ENCODE measurements around the gene PPP2R2B.

Gene PPP2R2B

DNA sequence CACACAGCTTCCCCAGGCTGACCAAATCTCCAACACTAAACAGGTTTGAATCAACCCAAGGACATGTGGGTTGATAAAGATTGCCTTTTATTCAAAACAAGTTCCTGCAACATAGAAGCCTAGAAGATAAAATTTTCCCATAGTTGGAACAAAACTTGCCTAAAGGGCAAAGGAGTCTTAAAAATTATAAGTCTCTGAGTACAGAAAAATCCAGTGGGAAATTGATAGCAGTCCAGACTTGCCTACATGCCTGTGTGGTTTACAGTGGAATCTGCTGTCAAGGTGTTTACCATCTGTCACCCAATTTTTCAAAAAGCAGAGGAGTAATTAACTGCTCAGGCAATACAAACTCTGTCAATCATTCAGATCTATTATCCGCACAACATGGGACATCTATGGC lies 168.2 kb downstream of the PPP2R2B start:
- H3K4me3 ChIP-seq (ENCODE audit: low read length in 2 of 2): no peak overlapping the region
- no peaks in the 10 kb centered on the region for H3K27me3 ChIP-seq (ENCODE audit: control insufficient read depth in 2 of 2, insufficient read depth in 2 of 2, low read length in 2 of 2)
- H3K9me3 ChIP-seq (ENCODE audit: control insufficient read depth in 2 of 2, low read length in 2 of 2): no peaks in the 10 kb centered on the region
- no peaks in the 10 kb centered on the region for H3K4me1 ChIP-seq (ENCODE audit: control insufficient read depth in 2 of 2, insufficient read depth in 2 of 2, low read length in 2 of 2)
- no peaks in the 10 kb centered on the region for H3K36me3 ChIP-seq (ENCODE audit: control insufficient read depth in 2 of 2, insufficient read depth in 2 of 2, low read length in 2 of 2)
- H3K9ac ChIP-seq (ENCODE audit: low read depth in 1 of 2, low read length in 2 of 2): no peak overlapping the region
- no peak overlapping the region for H3K27ac ChIP-seq (ENCODE audit: low read depth in 2 of 2, low read length in 2 of 2)

DNA sequence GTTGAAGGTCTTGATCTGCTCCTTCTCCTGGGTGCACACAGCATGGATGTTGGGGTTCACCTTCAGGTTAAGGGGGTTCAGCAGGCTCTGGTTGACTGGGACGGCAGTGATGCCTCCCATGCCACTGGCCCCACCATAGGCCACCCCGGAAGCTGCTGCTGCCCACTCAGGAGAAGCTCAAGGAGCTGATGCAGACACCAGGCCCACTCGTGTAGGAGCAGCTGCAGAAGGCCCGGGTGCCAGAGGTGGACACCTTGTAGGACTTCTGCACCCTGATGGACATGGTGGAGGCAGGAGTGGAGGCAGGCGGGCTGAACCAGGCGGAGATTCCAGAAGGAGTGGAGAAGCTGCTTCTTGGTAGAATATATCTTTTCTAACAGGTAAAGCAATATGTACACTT lies 171.2 kb downstream of the PPP2R2B start:
- Histone ChIP-seq H3K27ac (ENCODE audit: low read depth in 2 of 2, low read length in 2 of 2) (no peak overlapping the region), H3K4me3 (ENCODE audit: low read length in 2 of 2) (no peak overlapping the region)

DNA sequence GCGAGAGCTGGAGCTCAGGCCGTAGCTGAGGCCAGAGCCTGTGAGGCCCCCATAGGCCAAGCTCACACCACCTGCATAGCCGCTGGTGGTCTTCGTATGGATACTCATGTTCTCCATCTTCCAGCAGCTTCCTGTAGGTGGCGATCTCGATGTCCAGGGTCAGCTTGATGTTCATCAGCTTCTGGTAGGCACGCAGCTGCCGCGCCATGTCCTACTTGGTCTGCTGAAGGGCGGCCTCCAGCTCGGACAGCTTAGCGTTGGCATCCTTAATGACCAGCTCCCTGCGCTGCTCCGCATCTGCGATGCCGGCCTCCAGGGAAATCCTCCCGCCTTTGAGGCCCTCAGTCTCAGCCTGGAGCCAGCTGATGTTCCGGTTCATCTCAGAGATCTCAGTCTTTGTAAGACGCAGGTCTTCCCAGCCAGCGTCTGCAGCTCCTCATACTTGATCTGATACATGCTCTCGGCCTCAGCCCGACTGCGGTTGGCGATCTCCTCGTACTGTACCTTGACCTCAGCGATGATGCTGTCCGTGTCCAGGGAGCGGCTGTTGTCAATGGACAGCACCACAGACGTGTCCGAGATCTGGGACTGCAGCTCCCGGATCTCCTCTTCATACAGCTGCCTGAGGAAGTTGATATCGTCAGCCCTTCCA lies 172.1 kb downstream of the PPP2R2B start:
- H3K9ac ChIP-seq (ENCODE audit: low read depth in 1 of 2, low read length in 2 of 2): no peak overlapping the region
- no peak overlapping the region for H3K27ac ChIP-seq (ENCODE audit: low read depth in 2 of 2, low read length in 2 of 2)
- H3K27me3 ChIP-seq (ENCODE audit: control insufficient read depth in 2 of 2, insufficient read depth in 2 of 2, low read length in 2 of 2): no peaks in the 10 kb centered on the region
- H3K4me1 ChIP-seq (ENCODE audit: control insufficient read depth in 2 of 2, insufficient read depth in 2 of 2, low read length in 2 of 2): no peaks in the 10 kb centered on the region
- H3K9me3 ChIP-seq (ENCODE audit: control insufficient read depth in 2 of 2, low read length in 2 of 2): no peaks in the 10 kb centered on the region
- no peak overlapping the region for H3K4me3 ChIP-seq (ENCODE audit: low read length in 2 of 2)
- H3K36me3 ChIP-seq (ENCODE audit: control insufficient read depth in 2 of 2, insufficient read depth in 2 of 2, low read length in 2 of 2): no peaks in the 10 kb centered on the region

More for the DNA sequence above, 171.2 kb downstream of the PPP2R2B start:
- no peaks in the 10 kb centered on the region for H3K9me3 ChIP-seq (ENCODE audit: control insufficient read depth in 2 of 2, low read length in 2 of 2)
- H3K4me1 ChIP-seq (ENCODE audit: control insufficient read depth in 2 of 2, insufficient read depth in 2 of 2, low read length in 2 of 2): no peaks in the 10 kb centered on the region
- H3K36me3 ChIP-seq (ENCODE audit: control insufficient read depth in 2 of 2, insufficient read depth in 2 of 2, low read length in 2 of 2): no peaks in the 10 kb centered on the region
- H3K9ac ChIP-seq (ENCODE audit: low read depth in 1 of 2, low read length in 2 of 2): no peak overlapping the region
- H3K27me3 ChIP-seq (ENCODE audit: control insufficient read depth in 2 of 2, insufficient read depth in 2 of 2, low read length in 2 of 2): no peaks in the 10 kb centered on the region

DNA sequence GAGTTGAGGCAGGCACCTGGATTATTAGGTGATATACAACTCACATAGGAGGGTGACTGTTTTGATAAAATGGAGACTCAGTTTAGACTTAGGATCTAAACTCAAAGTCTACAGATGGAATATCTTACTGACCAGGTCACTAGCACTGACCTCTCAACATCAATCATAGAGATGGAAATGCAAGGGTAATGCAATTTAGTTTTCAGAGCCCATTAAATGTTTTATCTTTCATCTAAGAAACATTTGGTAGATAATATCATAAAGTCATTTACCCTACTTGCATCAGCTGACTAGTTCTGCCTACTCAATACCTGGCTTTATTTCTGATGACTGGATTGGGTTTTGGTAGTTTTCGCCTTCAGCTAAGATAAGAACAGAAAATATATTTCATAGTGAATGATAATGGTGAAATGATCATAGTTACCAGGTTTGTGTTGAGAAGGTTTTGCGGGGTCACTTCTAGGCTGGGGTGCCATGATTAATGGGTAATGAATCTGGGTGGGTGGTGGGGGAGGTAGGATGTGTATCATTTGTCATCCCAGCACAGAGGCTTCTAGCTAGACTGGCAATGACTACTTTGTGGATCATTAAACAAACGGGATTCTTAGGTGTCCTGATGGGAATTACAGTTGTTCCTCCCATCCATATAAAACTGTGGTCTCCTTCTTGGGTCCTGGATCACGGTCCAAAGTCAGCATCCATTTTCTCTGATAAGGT lies 173.4 kb downstream of the PPP2R2B start:
- Histone ChIP-seq H3K27ac (ENCODE audit: low read depth in 2 of 2, low read length in 2 of 2) (no peak overlapping the region), H3K9me3 (ENCODE audit: control insufficient read depth in 2 of 2, low read length in 2 of 2) (no peaks in the 10 kb centered on the region), H3K4me1 (ENCODE audit: control insufficient read depth in 2 of 2, insufficient read depth in 2 of 2, low read length in 2 of 2) (no peaks in the 10 kb centered on the region), H3K4me3 (ENCODE audit: low read length in 2 of 2) (no peak overlapping the region), H3K27me3 (ENCODE audit: control insufficient read depth in 2 of 2, insufficient read depth in 2 of 2, low read length in 2 of 2) (no peaks in the 10 kb centered on the region), H3K36me3 (ENCODE audit: control insufficient read depth in 2 of 2, insufficient read depth in 2 of 2, low read length in 2 of 2) (no peaks in the 10 kb centered on the region), H3K9ac (ENCODE audit: low read depth in 1 of 2, low read length in 2 of 2) (no peak overlapping the region)

DNA sequence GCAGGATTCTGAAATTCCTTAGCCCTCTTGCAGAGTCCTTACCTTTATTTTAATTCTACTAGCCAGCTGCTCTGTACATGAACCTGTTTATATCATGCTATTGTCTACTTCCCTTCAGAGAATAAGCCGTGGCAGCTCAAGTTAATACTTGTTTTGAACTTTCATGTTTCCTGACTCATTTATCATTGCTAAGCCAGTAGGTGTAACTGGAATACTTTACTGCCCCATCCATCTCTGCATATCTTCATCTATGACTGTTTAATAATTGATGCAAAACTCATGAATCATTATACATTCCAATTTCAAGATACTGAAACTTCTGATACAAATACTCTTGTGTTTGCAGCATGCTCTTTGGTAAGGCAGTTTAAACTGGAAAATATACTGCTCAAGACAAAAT lies 174.7 kb downstream of the PPP2R2B start:
- H3K36me3 ChIP-seq (ENCODE audit: control insufficient read depth in 2 of 2, insufficient read depth in 2 of 2, low read length in 2 of 2): no peaks in the 10 kb centered on the region
- H3K27ac ChIP-seq (ENCODE audit: low read depth in 2 of 2, low read length in 2 of 2): no peak overlapping the region

DNA sequence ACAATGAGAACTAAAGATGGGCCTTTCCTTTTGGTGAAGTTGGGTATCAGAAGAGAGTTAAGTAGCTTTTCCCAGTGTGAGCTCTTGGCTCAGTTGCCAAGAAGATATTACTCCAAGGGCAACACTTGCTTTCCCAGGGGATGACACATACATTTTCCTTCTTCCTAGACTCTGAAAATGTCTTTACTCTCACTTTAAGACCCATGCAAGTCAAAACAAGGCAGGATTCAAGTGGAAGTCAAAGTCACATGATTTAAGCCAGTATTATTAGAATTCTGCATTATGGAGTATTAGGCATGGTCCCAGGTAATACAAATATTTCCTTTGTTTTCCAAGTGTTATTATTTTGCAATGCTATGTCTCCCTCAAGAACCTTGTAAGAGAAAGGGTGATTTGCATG lies 175.1 kb downstream of the PPP2R2B start:
- Histone ChIP-seq H3K9me3 (ENCODE audit: control insufficient read depth in 2 of 2, low read length in 2 of 2) (no peaks in the 10 kb centered on the region), H3K36me3 (ENCODE audit: control insufficient read depth in 2 of 2, insufficient read depth in 2 of 2, low read length in 2 of 2) (no peaks in the 10 kb centered on the region), H3K4me1 (ENCODE audit: control insufficient read depth in 2 of 2, insufficient read depth in 2 of 2, low read length in 2 of 2) (no peaks in the 10 kb centered on the region), H3K27ac (ENCODE audit: low read depth in 2 of 2, low read length in 2 of 2) (no peak overlapping the region), H3K4me3 (ENCODE audit: low read length in 2 of 2) (no peak overlapping the region), H3K9ac (ENCODE audit: low read depth in 1 of 2, low read length in 2 of 2) (no peak overlapping the region), H3K27me3 (ENCODE audit: control insufficient read depth in 2 of 2, insufficient read depth in 2 of 2, low read length in 2 of 2) (no peaks in the 10 kb centered on the region)

More for the DNA sequence above, 174.7 kb downstream of the PPP2R2B start:
- Histone ChIP-seq H3K27me3 (ENCODE audit: control insufficient read depth in 2 of 2, insufficient read depth in 2 of 2, low read length in 2 of 2) (no peaks in the 10 kb centered on the region), H3K4me3 (ENCODE audit: low read length in 2 of 2) (no peak overlapping the region), H3K4me1 (ENCODE audit: control insufficient read depth in 2 of 2, insufficient read depth in 2 of 2, low read length in 2 of 2) (no peaks in the 10 kb centered on the region), H3K9me3 (ENCODE audit: control insufficient read depth in 2 of 2, low read length in 2 of 2) (no peaks in the 10 kb centered on the region), H3K9ac (ENCODE audit: low read depth in 1 of 2, low read length in 2 of 2) (no peak overlapping the region)

DNA sequence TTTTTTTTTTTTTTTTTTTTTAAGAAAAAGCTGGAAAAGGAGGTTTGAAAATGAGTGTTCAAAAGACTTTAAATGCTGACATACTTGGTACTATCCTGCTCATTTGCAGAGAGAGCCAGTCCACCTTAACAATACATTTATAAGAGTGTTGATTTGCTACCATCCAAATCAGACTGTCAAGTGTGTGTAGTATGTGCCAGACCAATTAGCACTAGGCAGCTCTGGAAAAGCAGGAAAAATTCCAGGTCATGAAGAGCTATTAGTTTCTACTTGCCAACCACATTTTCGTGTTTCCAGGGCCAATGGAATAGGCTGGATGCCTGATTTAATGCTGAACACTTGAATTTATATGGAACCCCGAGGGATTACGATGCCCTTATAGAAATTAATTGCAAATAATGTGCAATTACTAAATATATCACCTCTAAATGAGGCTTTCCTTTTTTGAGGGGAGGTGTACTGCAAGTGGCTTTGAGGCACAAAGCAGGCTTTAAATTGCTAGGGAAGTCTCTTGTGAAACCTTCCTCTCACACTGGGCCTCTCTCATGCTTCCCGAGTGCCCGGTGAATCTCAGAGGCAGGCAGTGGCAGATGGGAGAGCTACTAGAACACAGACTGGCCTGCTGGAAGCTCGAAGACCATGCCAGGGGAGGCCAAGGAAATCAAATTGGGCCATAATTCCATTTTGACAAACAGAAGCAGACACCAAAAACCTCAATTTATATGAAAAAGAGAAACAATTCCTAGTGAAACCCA lies 178.7 kb downstream of the PPP2R2B start:
- Histone ChIP-seq H3K27ac (ENCODE audit: low read depth in 2 of 2, low read length in 2 of 2) (no peak overlapping the region), H3K27me3 (ENCODE audit: control insufficient read depth in 2 of 2, insufficient read depth in 2 of 2, low read length in 2 of 2) (no peaks in the 10 kb centered on the region), H3K9me3 (ENCODE audit: control insufficient read depth in 2 of 2, low read length in 2 of 2) (no peaks in the 10 kb centered on the region), H3K9ac (ENCODE audit: low read depth in 1 of 2, low read length in 2 of 2) (no peak overlapping the region), H3K4me1 (ENCODE audit: control insufficient read depth in 2 of 2, insufficient read depth in 2 of 2, low read length in 2 of 2) (no peaks in the 10 kb centered on the region), H3K4me3 (ENCODE audit: low read length in 2 of 2) (no peak overlapping the region), H3K36me3 (ENCODE audit: control insufficient read depth in 2 of 2, insufficient read depth in 2 of 2, low read length in 2 of 2) (no peaks in the 10 kb centered on the region)

DNA sequence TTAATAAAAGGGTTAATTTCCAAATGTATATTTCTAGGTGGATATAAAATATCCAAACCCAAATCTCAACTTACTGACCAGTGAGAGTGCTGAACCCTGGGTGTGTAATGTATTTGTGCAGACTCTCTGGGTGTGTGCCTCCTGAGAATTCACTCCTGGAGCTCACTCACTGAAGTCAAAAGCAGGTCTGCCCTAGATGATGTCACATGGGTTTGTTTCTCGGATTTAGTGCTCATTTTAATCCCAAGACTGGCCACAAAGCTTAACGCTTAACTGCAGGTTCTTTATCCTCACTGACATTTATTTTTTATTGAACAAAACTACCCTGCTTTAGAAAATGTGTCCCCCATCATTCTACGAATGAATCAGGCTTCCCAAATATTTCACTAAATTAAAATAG lies 179.4 kb downstream of the PPP2R2B start:
- H3K27ac ChIP-seq (ENCODE audit: low read depth in 2 of 2, low read length in 2 of 2): no peak overlapping the region
- no peak overlapping the region for H3K9ac ChIP-seq (ENCODE audit: low read depth in 1 of 2, low read length in 2 of 2)
- H3K4me3 ChIP-seq (ENCODE audit: low read length in 2 of 2): no peak overlapping the region
- no peaks in the 10 kb centered on the region for H3K36me3 ChIP-seq (ENCODE audit: control insufficient read depth in 2 of 2, insufficient read depth in 2 of 2, low read length in 2 of 2)
- no peaks in the 10 kb centered on the region for H3K27me3 ChIP-seq (ENCODE audit: control insufficient read depth in 2 of 2, insufficient read depth in 2 of 2, low read length in 2 of 2)
- no peaks in the 10 kb centered on the region for H3K9me3 ChIP-seq (ENCODE audit: control insufficient read depth in 2 of 2, low read length in 2 of 2)
- H3K4me1 ChIP-seq (ENCODE audit: control insufficient read depth in 2 of 2, insufficient read depth in 2 of 2, low read length in 2 of 2): no peaks in the 10 kb centered on the region

DNA sequence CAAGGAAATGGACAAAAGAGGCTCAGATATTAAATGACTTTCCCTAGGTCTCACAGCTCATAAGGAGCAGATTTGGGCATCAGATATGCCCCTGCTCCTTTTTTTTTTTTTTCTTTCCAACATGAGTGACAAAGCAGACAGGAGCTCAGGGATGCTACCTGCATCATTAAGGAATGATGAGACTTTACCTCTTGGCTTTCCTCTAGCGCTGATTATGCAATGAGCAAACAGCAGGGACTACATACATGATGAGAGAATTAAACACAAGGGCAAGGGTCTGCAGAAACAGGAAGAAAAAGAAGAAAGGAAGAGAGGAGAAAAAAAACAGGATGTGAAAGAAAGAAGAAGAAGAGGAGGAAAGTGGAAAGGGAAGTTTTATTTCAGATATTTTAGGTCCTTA lies 179.9 kb downstream of the PPP2R2B start:
- Histone ChIP-seq H3K4me3 (ENCODE audit: low read length in 2 of 2) (no peak overlapping the region), H3K9ac (ENCODE audit: low read depth in 1 of 2, low read length in 2 of 2) (no peak overlapping the region), H3K27ac (ENCODE audit: low read depth in 2 of 2, low read length in 2 of 2) (no peak overlapping the region), H3K9me3 (ENCODE audit: control insufficient read depth in 2 of 2, low read length in 2 of 2) (no peaks in the 10 kb centered on the region), H3K36me3 (ENCODE audit: control insufficient read depth in 2 of 2, insufficient read depth in 2 of 2, low read length in 2 of 2) (no peaks in the 10 kb centered on the region), H3K27me3 (ENCODE audit: control insufficient read depth in 2 of 2, insufficient read depth in 2 of 2, low read length in 2 of 2) (no peaks in the 10 kb centered on the region), H3K4me1 (ENCODE audit: control insufficient read depth in 2 of 2, insufficient read depth in 2 of 2, low read length in 2 of 2) (no peaks in the 10 kb centered on the region)

DNA sequence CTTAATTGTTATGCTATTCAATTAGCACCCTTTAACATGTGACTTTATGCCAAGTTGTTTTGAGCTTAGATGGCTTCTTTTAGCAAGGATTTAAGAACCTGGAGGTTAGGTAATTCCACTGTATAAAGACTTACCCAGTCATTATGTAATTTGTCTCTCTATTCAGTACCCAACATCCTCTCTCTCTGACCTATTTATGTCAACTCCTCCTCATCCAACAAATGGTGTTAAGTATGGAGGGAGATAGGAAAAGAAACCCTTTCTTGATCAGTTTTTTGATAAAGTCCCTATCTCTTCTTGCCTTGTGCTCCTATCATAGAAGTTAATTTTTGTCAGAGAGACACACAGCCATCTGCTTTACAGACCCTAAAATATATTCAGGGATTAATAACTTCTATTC lies 181.3 kb downstream of the PPP2R2B start:
- Histone ChIP-seq H3K27me3 (ENCODE audit: control insufficient read depth in 2 of 2, insufficient read depth in 2 of 2, low read length in 2 of 2) (no peaks in the 10 kb centered on the region), H3K36me3 (ENCODE audit: control insufficient read depth in 2 of 2, insufficient read depth in 2 of 2, low read length in 2 of 2) (no peaks in the 10 kb centered on the region), H3K27ac (ENCODE audit: low read depth in 2 of 2, low read length in 2 of 2) (no peak overlapping the region), H3K9ac (ENCODE audit: low read depth in 1 of 2, low read length in 2 of 2) (no peak overlapping the region), H3K4me1 (ENCODE audit: control insufficient read depth in 2 of 2, insufficient read depth in 2 of 2, low read length in 2 of 2) (no peaks in the 10 kb centered on the region), H3K4me3 (ENCODE audit: low read length in 2 of 2) (no peak overlapping the region), H3K9me3 (ENCODE audit: control insufficient read depth in 2 of 2, low read length in 2 of 2) (no peaks in the 10 kb centered on the region)

Data from mucosa of rectum (tissue), 2 donors.